Thoracic aorta (tissue), 2 donors: ENCODE measurements around the gene RGP1. TPM values are rescaled to one million over a fixed set of nuclear protein-coding genes. Genes with fewer than 3 reads are reported as not detected.

Source experiments
- ATAC-seq: fragments of 150-250 bp; one replicate; pipeline ENCODE4 v1.8.0; 2017; ENCODE audit warnings: low read depth; ENCODE audit not compliant: insufficient number of reproducible peaks, low FRiP score
- DNase-seq: peaks from one replicate; pipeline ENCODE4 v3.0.0-alpha.2; 2020; ENCODE audit warnings: low spot score
- H3K27ac ChIP-seq, 2 donors: fragments of 200-600 bp; sonication (generic); 1 replicate in 1 of 2; 2 replicates in 1 of 2; pipeline ENCODE4 v1.5.1; 2016; ENCODE audit warnings: mild to moderate bottlenecking in 2 of 2, moderate library complexity in 2 of 2
- H3K27me3 ChIP-seq: fragments of 200-600 bp; sonication (generic); replicated peaks from 2 replicates; pipeline ENCODE4 v1.6.0; 2016; ENCODE audit warnings: mild to moderate bottlenecking; ENCODE audit not compliant: insufficient read depth
- H3K36me3 ChIP-seq: fragments of 200-600 bp; sonication (generic); one replicate; pipeline ENCODE4 v1.5.1; 2016
- H3K4me1 ChIP-seq, 2 donors: fragments of 200-600 bp; sonication (generic); 1 replicate in 1 of 2; 2 replicates in 1 of 2; pipeline versions ENCODE4 v1.5.1 to v1.6.0; 2016; ENCODE audit warnings: low read depth in 2 of 2, mild to moderate bottlenecking in 1 of 2; ENCODE audit not compliant: control insufficient read depth in 1 of 2
- H3K4me3 ChIP-seq: fragments of 200-600 bp; sonication (generic); 2 replicates; pipeline ENCODE4 v1.5.1; 2016; ENCODE audit warnings: mild to moderate bottlenecking
- H3K9me3 ChIP-seq: fragments of 200-600 bp; sonication (generic); 2 replicates; pipeline ENCODE4 v1.5.1; 2016
- total RNA-seq, 2 donors: library from RNA; depleted of rRNA; stranded (reverse); fragments of >200 nt; gene quantifications; one replicate each; pipeline versions ENCODE4 v1.1.0 to v1.2.3, GENCODE V29; 2016
- TF ChIP-seq, protein P1 (sequence below): fragments of 200-600 bp; sonication (generic); IDR thresholded peaks from one replicate; pipeline ENCODE4 v1.5.1; 2019; ENCODE audit warnings: antibody characterized with exemption

The RGP1 gene
- total RNA-seq, 2 donors from 2014 or later = 23.0 to 24.5 TPM

GRCh38 chr9:35710818-35711500 lies 38.1 kb upstream of the RGP1 start:
- Histone ChIP-seq H3K4me3 (no peak overlapping the region), H3K27me3 (no peaks in the 10 kb centered on the region), H3K27ac (peak overlapping the region; percentile 10 to 19), H3K4me1 (peaks cover 0 to 2% of the 10 kb centered on the region in 2 donors), H3K9me3 (no peaks in the 10 kb centered on the region), H3K36me3 (peaks cover 91% of the 10 kb centered on the region)
- DNase-seq = no peak
- ATAC-seq = no peak
- TF ChIP-seq, protein P1, sequence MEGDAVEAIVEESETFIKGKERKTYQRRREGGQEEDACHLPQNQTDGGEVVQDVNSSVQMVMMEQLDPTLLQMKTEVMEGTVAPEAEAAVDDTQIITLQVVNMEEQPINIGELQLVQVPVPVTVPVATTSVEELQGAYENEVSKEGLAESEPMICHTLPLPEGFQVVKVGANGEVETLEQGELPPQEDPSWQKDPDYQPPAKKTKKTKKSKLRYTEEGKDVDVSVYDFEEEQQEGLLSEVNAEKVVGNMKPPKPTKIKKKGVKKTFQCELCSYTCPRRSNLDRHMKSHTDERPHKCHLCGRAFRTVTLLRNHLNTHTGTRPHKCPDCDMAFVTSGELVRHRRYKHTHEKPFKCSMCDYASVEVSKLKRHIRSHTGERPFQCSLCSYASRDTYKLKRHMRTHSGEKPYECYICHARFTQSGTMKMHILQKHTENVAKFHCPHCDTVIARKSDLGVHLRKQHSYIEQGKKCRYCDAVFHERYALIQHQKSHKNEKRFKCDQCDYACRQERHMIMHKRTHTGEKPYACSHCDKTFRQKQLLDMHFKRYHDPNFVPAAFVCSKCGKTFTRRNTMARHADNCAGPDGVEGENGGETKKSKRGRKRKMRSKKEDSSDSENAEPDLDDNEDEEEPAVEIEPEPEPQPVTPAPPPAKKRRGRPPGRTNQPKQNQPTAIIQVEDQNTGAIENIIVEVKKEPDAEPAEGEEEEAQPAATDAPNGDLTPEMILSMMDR = no peak

GRCh38 chr9:35711501-35712428 lies 37.3 kb upstream of the RGP1 start:
- Histone ChIP-seq H3K9me3 (no peaks in the 10 kb centered on the region), H3K27ac (peak overlapping the region; percentile 37 to 51), H3K36me3 (peaks cover 88% of the 10 kb centered on the region), H3K27me3 (no peaks in the 10 kb centered on the region), H3K4me1 (peaks cover 0 to 10% of the 10 kb centered on the region in 2 donors), H3K4me3 (no peak overlapping the region)
- ATAC-seq = no peak
- TF ChIP-seq, protein P1 = no peak
- no peak for DNase-seq

- H3K4me1 ChIP-seq = peaks cover 0 to 13% of the 10 kb centered on the region in 2 donors
- H3K36me3 ChIP-seq = peaks cover 88% of the 10 kb centered on the region
- no peaks in the 10 kb centered on the region for H3K27me3 ChIP-seq
- DNase-seq = no peak
- H3K4me3 ChIP-seq = no peak overlapping the region
- TF ChIP-seq, protein P1 = no peak
- no peak for ATAC-seq
- no peaks in the 10 kb centered on the region for H3K9me3 ChIP-seq
- peak overlapping the region; percentile 37 to 51 for H3K27ac ChIP-seq
Measured at GRCh38 chr9:35712762-35713400, 36.2 kb upstream of the RGP1 start.

- Histone ChIP-seq H3K4me3 (no peak overlapping the region), H3K4me1 (peaks cover 0 to 13% of the 10 kb centered on the region in 2 donors), H3K27me3 (no peaks in the 10 kb centered on the region), H3K27ac (peak overlapping the region; percentile 8 to 72), H3K36me3 (peaks cover 90% of the 10 kb centered on the region), H3K9me3 (no peaks in the 10 kb centered on the region)
- TF ChIP-seq, protein P1 = no peak
- no peak for ATAC-seq
- DNase-seq = no peak
Measured at GRCh38 chr9:35713578-35713977, 35.5 kb upstream of the RGP1 start.

DNA sequence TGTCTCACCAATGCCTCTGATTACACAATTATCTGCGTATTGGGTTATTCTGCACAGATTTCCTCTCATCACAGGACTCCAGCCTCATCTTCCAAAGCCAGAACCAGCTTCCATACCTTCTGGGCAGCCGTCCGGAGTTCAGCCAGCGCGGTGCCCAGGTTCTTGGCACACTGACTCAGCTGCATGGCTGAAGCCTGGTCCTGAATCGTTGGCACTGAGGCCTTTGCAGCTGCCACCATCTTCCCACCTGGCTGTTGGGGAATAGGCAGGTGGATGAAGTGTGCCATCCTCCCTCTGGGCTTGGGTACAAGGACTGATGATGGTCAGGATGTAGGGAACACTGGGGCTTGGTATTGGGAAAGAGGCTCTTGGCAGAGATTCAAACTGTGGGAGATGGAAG lies 35.0 kb upstream of the RGP1 start:
- TF ChIP-seq, protein P1 = no peak
- H3K27me3 ChIP-seq = no peaks in the 10 kb centered on the region
- H3K27ac ChIP-seq = peak overlapping the region; percentile 8 to 72
- peaks cover 90% of the 10 kb centered on the region for H3K36me3 ChIP-seq
- H3K4me1 ChIP-seq = peaks cover 0 to 13% of the 10 kb centered on the region in 2 donors
- no peaks in the 10 kb centered on the region for H3K9me3 ChIP-seq
- ATAC-seq = no peak
- no peak overlapping the region for H3K4me3 ChIP-seq
- DNase-seq = no peak
